HTR-8/SVneo (cell line): ENCODE measurements around the gene RHBDF1.

Experiments
- DNase-seq: peaks from one replicate; pipeline ENCODE4 v3.0.0; 2011; ENCODE audit warnings: low spot score, mixed read lengths; ENCODE audit not compliant: insufficient read length
- FAIRE-seq: peaks from 2 replicates; lab custom pipeline; 2011; peaks lifted over from hg19 to GRCh38; lab: Jason Lieb, UNC

RHBDF1 gene

GRCh38 chr16:76535-77272 lies 4.3 kb upstream of the RHBDF1 start:
- peak; percentile 71 for FAIRE-seq

GRCh38 chr16:75580-76501 lies 3.4 kb upstream of the RHBDF1 start:
- peak; percentile 80 for DNase-seq
- no peak for FAIRE-seq

More at GRCh38 chr16:76535-77272, 4.3 kb upstream of the RHBDF1 start:
- peak; percentile 60 for DNase-seq

DNA sequence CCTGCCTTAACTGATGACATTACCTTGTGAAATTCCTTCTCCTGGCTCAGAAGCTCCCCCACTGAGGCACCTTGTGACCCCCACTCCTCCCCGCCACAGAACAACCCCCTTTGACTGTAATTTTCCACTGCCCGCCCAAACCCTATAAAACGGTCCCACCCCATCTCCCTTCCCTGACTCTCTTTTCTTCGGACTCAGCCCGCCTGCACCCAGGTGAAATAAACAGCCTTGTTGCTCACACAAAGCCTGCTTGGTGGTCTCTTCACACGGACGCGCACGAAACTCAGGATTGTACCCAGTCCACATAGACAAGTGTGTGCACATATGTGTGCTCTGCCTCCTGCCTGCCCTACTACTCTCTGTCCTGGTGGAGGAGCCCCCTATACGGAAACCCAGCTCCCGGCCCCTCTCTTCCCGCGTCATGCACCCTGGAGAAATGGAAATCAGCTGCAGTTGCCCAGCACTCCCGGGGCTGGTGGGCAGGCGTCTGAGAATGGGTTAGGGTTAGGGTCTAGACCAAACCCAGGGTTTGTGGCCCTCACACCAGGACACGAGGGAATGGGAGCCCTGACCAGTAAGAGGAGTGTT lies 2.4 kb upstream of the RHBDF1 start:
- DNase-seq (no peak), FAIRE-seq (no peak)

GRCh38 chr16:74051-74746 lies 1.8 kb upstream of the RHBDF1 start:
- FAIRE-seq (no peak), DNase-seq (no peak)

GRCh38 chr16:71540-72401 lies 660 bp downstream of the RHBDF1 start:
- FAIRE-seq (peak; percentile 83), DNase-seq (peak; percentile 77)

GRCh38 chr16:71210-71539 lies 1.3 kb downstream of the RHBDF1 start:
- FAIRE-seq (no peak), DNase-seq (no peak)

- FAIRE-seq, result no peak
- no peak for DNase-seq
These were observed 3.2 kb downstream of the RHBDF1 start for GRCh38 chr16:69181-69580.

GRCh38 chr16:67884-68789 lies 4.3 kb downstream of the RHBDF1 start:
- FAIRE-seq, result no peak
- DNase-seq, result no peak

DNA sequence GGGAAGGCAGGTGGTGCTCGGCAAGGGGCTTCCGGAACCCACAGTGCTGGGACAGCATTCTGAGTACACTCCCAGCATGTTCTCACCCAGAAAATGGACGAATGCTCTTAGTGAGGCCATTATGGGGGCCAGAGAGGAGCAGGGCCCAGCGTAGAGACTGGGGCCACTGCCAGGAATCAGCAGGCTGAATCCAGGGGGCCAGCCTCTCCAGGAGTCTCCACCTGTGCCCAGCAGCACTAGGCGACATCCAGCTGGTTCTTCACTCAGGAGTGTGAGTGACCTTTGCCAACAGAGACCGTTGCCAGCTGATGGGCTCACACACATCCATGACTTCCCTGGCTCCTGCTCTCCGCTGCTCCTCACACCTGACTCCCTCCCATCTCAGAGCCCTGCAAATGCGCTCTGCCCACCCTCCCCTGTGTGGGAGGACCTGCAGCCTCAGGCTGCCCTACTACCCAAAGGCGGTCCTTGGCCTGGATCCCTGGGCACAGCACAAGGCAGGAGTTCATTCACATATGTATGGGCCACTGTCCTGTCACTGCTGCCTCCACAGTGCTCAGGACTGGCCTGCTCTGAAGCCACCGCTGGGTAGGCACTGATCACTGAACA lies 5.1 kb downstream of the RHBDF1 start:
- FAIRE-seq, result peak; percentile 42
- no peak for DNase-seq

DNA sequence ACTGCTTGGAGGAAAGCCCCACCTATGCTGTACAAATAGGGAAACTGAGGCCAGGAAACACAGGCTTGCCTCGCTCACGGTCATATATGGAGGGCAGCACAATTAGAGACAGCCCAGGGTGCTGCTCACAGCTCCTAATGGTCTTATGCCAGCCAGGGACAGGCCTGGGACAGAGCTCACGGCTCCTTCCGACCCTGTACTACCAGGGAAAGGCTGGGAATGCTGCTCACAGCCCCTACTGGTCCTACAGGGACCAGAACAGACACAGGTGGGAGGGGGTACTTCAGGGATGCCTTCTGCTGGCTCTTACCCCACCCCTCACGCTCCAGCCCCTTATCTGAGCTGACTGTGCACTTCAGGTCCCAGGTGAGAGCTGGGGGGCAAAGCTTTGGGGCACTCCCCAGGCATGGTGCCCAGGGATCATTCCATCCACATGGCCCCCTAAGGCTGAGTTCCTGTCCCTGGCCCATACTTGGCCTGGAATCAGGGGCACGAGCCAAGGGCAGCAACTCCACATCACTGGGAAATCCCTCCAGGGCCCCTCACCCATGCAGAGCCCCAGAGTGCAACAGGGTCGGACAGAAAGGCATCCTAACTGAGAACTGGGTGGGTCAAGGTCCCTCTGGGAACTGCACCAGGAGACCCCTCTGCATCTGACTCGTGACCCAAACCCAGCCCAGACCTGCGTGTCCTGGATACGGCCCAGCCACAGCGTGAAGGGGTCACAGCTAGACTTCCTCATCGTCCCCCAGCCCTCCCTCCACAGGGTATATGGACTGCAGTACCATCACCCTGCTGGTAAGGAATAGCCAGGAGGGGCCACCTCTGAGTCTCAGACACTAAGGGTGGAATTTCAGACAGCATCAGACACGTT lies 5.9 kb downstream of the RHBDF1 start:
- FAIRE-seq (no peak), DNase-seq (no peak)

DNA sequence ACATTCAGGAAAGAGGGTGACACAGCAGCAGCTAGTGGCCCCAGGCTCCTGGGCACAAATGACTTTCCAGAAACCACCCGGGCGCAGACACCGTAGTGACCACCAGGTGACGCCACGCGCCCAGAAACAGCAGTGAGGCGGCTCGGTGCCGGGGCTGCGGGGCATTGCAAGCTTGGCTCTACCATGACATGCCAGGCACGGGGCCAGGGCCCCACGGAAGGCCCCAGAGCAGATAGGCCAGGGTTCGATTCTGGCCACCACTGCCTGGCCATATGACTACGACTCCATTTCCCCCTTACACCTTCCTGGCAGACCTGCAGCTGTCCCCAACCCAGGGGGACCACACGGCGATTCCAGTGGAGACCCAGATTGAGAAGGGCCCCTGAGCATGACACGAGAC lies 6.7 kb downstream of the RHBDF1 start:
- DNase-seq, result peak; percentile 86
- peak; percentile 89 for FAIRE-seq

GRCh38 chr16:64914-65255 lies 7.5 kb downstream of the RHBDF1 start:
- FAIRE-seq (peak; percentile 36), DNase-seq (no peak)

DNA sequence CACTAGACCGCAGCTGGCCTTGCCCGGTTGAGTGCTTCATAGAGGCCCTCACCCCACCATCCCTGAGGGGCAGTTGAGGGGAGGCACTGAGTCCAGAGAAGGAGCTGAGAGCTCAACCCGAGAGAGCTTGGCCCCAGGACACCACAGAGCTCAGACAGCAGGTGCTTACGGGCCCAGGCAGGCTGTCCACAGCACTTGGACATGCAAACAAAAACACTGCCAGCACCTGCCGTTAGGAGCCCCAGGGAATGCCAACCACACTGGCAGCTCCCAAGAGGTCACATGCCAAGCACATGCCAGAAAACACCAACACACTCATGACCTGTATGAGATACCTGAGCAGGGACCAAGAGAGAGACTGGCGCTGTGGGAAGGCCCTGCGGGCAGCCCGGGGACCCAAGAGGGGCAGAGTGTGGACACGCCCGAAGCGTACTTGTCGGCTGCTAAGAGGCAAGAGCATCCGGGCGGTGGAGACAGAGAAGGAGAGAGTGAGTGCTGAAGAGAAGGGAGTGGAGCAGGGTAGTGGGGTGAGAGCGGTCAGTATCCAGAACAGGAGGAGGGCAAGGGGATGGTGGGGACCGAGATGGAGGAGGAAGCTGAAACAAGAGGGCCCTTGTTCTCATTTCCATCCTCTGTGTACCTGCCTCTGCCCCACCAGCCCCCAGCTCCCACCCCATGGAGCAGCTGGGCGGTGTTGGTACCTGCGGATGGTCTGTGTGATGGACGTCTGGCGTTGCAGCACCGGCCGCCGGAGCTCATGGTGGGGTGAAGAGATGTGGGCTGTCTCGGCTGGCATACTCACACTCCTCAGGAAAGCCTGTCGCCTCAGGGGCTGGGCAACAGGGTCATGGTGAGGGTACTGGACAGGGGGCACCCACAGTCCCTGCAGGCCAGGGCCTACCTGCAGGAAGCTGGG lies 8.2 kb downstream of the RHBDF1 start:
- DNase-seq (no peak), FAIRE-seq (no peak)

- FAIRE-seq (no peak), DNase-seq (no peak)
These were observed 9.0 kb downstream of the RHBDF1 start for GRCh38 chr16:63466-63865.

GRCh38 chr16:62968-63391 lies 9.5 kb downstream of the RHBDF1 start:
- FAIRE-seq, result no peak
- DNase-seq, result no peak

- FAIRE-seq, result no peak
- no peak for DNase-seq
These were observed 10.0 kb downstream of the RHBDF1 start for GRCh38 chr16:62283-62967.
